ENCODE results near the gene SSX2IP.

DNA sequence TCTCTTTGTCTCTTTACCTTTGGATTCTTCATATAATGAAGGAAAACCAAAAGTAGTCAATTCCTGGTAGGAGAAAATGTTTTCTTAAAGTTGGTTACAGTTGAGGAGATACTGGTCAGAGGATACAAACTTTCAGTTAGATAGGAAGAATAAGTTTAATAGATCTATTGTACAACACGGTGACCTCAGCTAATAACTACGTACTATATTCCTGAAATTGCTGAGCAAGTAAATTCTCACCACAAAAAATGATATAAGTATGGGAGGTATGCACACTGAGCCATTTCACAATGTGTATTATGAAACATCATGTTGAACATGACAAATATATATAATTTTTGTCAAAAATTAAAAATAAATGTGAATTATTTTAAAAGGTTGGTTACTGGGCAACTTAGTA is 20.4 kb downstream of the SSX2IP start:
- TF ChIP-seq, protein P1, sequence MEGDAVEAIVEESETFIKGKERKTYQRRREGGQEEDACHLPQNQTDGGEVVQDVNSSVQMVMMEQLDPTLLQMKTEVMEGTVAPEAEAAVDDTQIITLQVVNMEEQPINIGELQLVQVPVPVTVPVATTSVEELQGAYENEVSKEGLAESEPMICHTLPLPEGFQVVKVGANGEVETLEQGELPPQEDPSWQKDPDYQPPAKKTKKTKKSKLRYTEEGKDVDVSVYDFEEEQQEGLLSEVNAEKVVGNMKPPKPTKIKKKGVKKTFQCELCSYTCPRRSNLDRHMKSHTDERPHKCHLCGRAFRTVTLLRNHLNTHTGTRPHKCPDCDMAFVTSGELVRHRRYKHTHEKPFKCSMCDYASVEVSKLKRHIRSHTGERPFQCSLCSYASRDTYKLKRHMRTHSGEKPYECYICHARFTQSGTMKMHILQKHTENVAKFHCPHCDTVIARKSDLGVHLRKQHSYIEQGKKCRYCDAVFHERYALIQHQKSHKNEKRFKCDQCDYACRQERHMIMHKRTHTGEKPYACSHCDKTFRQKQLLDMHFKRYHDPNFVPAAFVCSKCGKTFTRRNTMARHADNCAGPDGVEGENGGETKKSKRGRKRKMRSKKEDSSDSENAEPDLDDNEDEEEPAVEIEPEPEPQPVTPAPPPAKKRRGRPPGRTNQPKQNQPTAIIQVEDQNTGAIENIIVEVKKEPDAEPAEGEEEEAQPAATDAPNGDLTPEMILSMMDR (IDR thresholded peaks at IDR 0.05): no peak
- no peak for TF ChIP-seq EP300 (IDR thresholded peaks at IDR 0.05)
- TF ChIP-seq POLR2A (IDR thresholded peaks at IDR 0.05): no peak
